Measurements from ENCODE around the gene POR. TPM values are rescaled to one million over a fixed set of nuclear protein-coding genes. Genes with fewer than 3 reads are reported as not detected.

POR gene
- total and polyA plus RNA-seq, 2 of the 13 experiments (the other 11 are each of a cell fraction or from before 2014, with no cell fraction given): 145 to 266 TPM

GRCh38 chr7:75945297-75946168 is 30.6 kb downstream of the POR start (continued):
- TF ChIP-seq ZNF883 (CRISPR knock-in tag; IDR thresholded peaks at IDR 0.05; ENCODE audit: not compliant biosample characterization): no peak
- TF ChIP-seq GPN1 (CRISPR knock-in tag; IDR thresholded peaks at IDR 0.05; ENCODE audit: borderline replicate concordance): no peak
- no peak for TF ChIP-seq SNAPC4 (CRISPR knock-in tag; IDR thresholded peaks at IDR 0.05)
- TF ChIP-seq ATAD3A (CRISPR knock-in tag; IDR thresholded peaks at IDR 0.05): no peak
- no peak for TF ChIP-seq HBP1 (CRISPR knock-in tag; IDR thresholded peaks at IDR 0.05; ENCODE audit: low read depth)
- TF ChIP-seq ARNT2 (CRISPR knock-in tag; IDR thresholded peaks at IDR 0.05; ENCODE audit: low read depth): no peak
- TF ChIP-seq ZNF784 (CRISPR knock-in tag; IDR thresholded peaks at IDR 0.05; ENCODE audit: borderline replicate concordance): no peak
- TF ChIP-seq RFXANK (CRISPR knock-in tag; IDR thresholded peaks at IDR 0.05): no peak
- TF ChIP-seq ZNF691 (CRISPR knock-in tag; IDR thresholded peaks at IDR 0.05; ENCODE audit: borderline replicate concordance, low read depth): no peak
- no peak for TF ChIP-seq ZNF10 (CRISPR knock-in tag; IDR thresholded peaks at IDR 0.05; ENCODE audit: borderline replicate concordance, low read depth)
- no peak for TF ChIP-seq YEATS2 (CRISPR knock-in tag; IDR thresholded peaks at IDR 0.05; ENCODE audit: borderline replicate concordance)
- no peak for TF ChIP-seq GLI4 (CRISPR knock-in tag; IDR thresholded peaks at IDR 0.05; ENCODE audit: borderline replicate concordance)
- peak; percentile 30; the same call in 1 of the 2 replicates for TF ChIP-seq KAT8 (CRISPR knock-in tag; IDR thresholded peaks at IDR 0.05)
- TF ChIP-seq ZFP37 (CRISPR knock-in tag; IDR thresholded peaks at IDR 0.05; ENCODE audit: borderline replicate concordance): no peak
- TF ChIP-seq NR2F1 (CRISPR knock-in tag; IDR thresholded peaks at IDR 0.05): no peak
- TF ChIP-seq MAZ (IDR thresholded peaks at IDR 0.05; ENCODE audit: borderline replicate concordance, low read depth, low read length): no peak
- TF ChIP-seq MAZ (CRISPR knock-in tag; IDR thresholded peaks at IDR 0.05; ENCODE audit: low read depth): no peak
- TF ChIP-seq CREB3 (CRISPR knock-in tag; IDR thresholded peaks at IDR 0.05): no peak
- no peak for TF ChIP-seq ZNF329 (CRISPR knock-in tag; IDR thresholded peaks at IDR 0.05; ENCODE audit: low read depth)
- TF ChIP-seq ZC3H4 (CRISPR knock-in tag; IDR thresholded peaks at IDR 0.05; ENCODE audit: borderline replicate concordance): no peak
